Tibial nerve (tissue), 4 donors: ENCODE measurements around the gene SCN8A. TPM values are rescaled to one million over a fixed set of nuclear protein-coding genes. Genes with fewer than 3 reads are reported as not detected.

Experiments
- DNase-seq, 2 donors: peaks; one replicate each; pipeline ENCODE4 v3.0.0-alpha.2; 2019; ENCODE audit warnings: low spot score in 2 of 2
- H3K27ac ChIP-seq, 4 donors: fragments of 200-600 bp; sonication (generic) in 3 of 4; one replicate each; pipeline ENCODE4 v1.5.1; 2017 to 2019; ENCODE audit warnings: mild to moderate bottlenecking in 1 of 4
- H3K27me3 ChIP-seq, 2 donors: fragments of 200-600 bp; sonication (generic) in 1 of 2; one replicate each; pipeline versions ENCODE4 v1.5.1 to v1.6.0; 2017 to 2019
- H3K36me3 ChIP-seq, 3 donors: fragments of 200-600 bp; sonication (generic); one replicate each; pipeline ENCODE4 v1.5.1; 2018 to 2019
- H3K4me1 ChIP-seq, 4 donors: fragments of 200-600 bp; sonication (generic) in 3 of 4; one replicate each; pipeline ENCODE4 v1.5.1; 2017 to 2019
- H3K4me3 ChIP-seq, 4 donors: fragments of 200-600 bp; sonication (generic) in 3 of 4; one replicate each; pipeline ENCODE4 v1.5.1; 2017 to 2019; ENCODE audit warnings: mild to moderate bottlenecking in 1 of 4, moderate library complexity in 1 of 4
- H3K9me3 ChIP-seq, 4 donors: fragments of 200-600 bp; sonication (generic) in 3 of 4; one replicate each; pipeline ENCODE4 v1.5.1; 2017 to 2019
- CTCF ChIP-seq, 5 experiments: fragments of 200-600 bp in 3 of 5; fragments of 450-650 bp in 2 of 5; sonication (generic) in 3 of 5; IDR thresholded peaks; one replicate each; pipeline ENCODE4 v1.5.1; 2016 to 2019; ENCODE audit warnings: antibody characterized with exemption in 5 of 5, mild to moderate bottlenecking in 3 of 5, moderate library complexity in 2 of 5
- EP300 ChIP-seq, 2 donors: sonication (generic); formaldehyde crosslinking; IDR thresholded peaks; one replicate each; pipeline ENCODE4 v1.6.1; 2017; ENCODE audit warnings: antibody characterized with exemption in 2 of 2, mild to moderate bottlenecking in 1 of 2
- POLR2A ChIP-seq, 2 donors: fragments of 450-650 bp; IDR thresholded peaks; one replicate each; pipeline ENCODE4 v1.6.1; 2017; ENCODE audit warnings: antibody characterized with exemption in 2 of 2, mild to moderate bottlenecking in 2 of 2, moderate library complexity in 2 of 2
- WGBS, 2 donors: methylation state at CpG; one replicate each; pipeline ENCODE4 v1.1.5; 2018; 5-methylcytosine and 5-hydroxymethylcytosine counted together
- total RNA-seq, 4 donors: library from RNA; depleted of rRNA; stranded (reverse); fragments of >200 nt; gene quantifications; one replicate each; pipeline ENCODE4 v1.1.0, GENCODE V29; 2016

SCN8A gene
- total RNA-seq, 4 donors from 2014 or later: 0.21 to 3.3 (median 0.50) TPM

DNA sequence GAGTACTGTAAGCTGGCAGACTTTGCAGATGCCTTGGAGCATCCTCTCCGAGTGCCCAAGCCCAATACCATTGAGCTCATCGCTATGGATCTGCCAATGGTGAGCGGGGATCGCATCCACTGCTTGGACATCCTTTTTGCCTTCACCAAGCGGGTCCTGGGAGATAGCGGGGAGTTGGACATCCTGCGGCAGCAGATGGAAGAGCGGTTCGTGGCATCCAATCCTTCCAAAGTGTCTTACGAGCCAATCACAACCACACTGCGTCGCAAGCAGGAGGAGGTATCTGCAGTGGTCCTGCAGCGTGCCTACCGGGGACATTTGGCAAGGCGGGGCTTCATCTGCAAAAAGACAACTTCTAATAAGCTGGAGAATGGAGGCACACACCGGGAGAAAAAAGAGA, 215.9 kb downstream of the SCN8A start:
- H3K4me3 ChIP-seq: no peak overlapping the region
- no peak overlapping the region for H3K27ac ChIP-seq
- peaks cover 0 to 5% (median 0%) of the 10 kb centered on the region in 4 donors for H3K4me1 ChIP-seq
- no peaks in the 10 kb centered on the region for H3K36me3 ChIP-seq
- H3K9me3 ChIP-seq: no peaks in the 10 kb centered on the region
- TF ChIP-seq EP300 (IDR thresholded peaks at IDR 0.05) (no peak), POLR2A (IDR thresholded peaks at IDR 0.05) (no peak), CTCF (IDR thresholded peaks at IDR 0.05) (no peak)
- WGBS, 2 donors: 93 to 95% methylated on average over 16 of the region's 16 CpGs
- no peak for DNase-seq
- no peaks in the 10 kb centered on the region for H3K27me3 ChIP-seq

DNA sequence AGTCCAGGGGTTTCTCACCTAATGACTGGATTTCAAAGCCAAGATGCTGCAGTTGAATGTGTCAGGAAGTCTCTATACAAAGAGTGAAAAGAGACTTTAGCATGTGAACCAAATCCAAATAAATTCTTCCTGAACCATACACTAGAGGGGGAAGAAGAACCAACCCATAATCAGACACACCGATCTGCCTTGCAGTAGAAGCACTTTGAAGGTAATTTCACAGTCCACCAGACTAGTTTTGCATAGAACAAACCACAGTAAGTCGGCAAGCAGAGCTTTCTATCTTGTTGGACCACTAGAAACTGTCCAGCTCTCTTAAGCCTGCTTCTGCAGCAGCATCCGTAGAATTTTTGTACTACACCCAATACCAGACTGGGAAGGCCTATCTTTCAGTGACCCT, 218.2 kb downstream of the SCN8A start:
- Histone ChIP-seq H3K36me3 (no peaks in the 10 kb centered on the region), H3K4me3 (no peak overlapping the region), H3K27me3 (no peaks in the 10 kb centered on the region), H3K9me3 (no peaks in the 10 kb centered on the region), H3K27ac (no peak overlapping the region), H3K4me1 (peaks cover 0 to 11% (median 0%) of the 10 kb centered on the region in 4 donors)
- WGBS, 2 donors: 70 to 72% methylated on average over 3 of the region's 3 CpGs
- TF ChIP-seq CTCF (IDR thresholded peaks at IDR 0.05) (no peak), POLR2A (IDR thresholded peaks at IDR 0.05) (no peak), EP300 (IDR thresholded peaks at IDR 0.05) (no peak)
- DNase-seq: no peak

DNA sequence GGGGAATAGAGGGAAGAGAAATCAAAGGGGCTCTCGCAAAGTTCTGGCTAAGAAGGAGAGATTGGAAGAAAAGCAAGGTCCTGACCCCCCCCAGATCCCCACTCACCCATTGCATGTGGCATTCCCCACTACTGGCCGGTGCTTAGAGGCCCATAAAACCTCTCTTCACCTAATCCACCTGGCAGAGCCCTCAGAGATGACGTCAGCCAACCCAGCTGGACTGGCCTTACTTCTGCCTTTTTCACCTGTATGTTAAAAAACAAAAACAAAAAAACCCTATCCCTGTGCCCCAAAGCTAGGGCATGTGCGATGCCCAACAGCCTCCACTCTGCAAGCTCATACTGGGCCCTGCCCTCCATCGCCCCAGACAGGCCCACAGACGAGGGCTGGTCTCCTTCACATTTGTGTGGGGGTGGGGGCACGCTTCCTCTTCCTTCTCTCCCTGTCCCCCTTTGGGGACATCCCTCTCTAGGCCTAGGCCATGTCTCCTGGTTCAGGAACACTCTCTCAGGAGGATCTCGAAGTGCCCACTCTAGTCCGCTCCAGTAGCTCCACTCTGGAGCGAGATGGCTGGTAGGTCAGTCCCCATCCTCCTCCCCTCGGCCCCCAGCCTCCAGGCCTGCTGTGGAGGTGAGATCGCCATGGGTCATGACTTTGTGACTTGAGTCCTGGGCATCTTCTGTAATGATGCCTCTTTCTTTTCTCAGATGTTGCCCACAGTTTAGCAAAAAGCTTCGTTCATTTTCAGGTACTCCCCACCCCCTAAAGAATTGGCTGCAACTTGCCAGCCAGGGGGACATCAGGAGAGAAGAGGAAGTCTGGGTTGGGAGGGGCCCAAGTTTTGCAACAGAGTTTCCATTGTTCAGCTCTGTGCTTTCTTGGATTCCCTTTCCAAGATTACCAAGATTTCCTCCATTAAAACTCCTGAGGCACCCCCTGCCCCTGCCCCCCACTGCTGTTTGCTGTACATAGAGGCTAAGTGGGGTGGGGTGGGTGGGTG, 220.5 kb downstream of the SCN8A start:
- no peaks in the 10 kb centered on the region for H3K36me3 ChIP-seq
- 61 to 63% methylated on average over 13 of the region's 13 CpGs for WGBS, 2 donors
- no peaks in the 10 kb centered on the region for H3K27me3 ChIP-seq

DNA sequence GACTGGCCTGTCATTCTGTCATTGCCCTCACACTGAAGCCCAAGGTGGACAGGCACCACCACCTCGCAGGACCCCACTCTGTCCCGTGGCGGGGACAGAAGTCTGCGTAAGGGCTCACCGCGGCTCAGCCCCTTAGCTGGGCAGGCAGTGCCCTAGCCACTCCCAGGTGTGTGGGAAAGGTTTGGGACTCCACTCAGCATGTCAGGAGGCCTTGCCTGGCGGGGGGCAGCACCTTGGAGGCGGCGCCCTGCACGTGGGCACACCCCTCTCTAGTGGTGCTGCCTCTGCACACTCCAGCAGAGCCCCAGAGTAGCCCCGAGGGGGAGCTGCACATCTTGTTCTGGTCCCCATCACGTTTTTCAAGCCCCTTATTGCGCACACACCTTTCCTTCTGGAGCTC, 221.8 kb downstream of the SCN8A start:
- no peak overlapping the region for H3K4me3 ChIP-seq
- no peaks in the 10 kb centered on the region for H3K36me3 ChIP-seq
- WGBS, 2 donors: 85 to 88% methylated on average over 9 to 13 of the region's 13 CpGs
- no peaks in the 10 kb centered on the region for H3K27me3 ChIP-seq
- no peaks in the 10 kb centered on the region for H3K9me3 ChIP-seq
- TF ChIP-seq CTCF (IDR thresholded peaks at IDR 0.05) (no peak), POLR2A (IDR thresholded peaks at IDR 0.05) (no peak), EP300 (IDR thresholded peaks at IDR 0.05) (no peak)
- DNase-seq: no peak
- peaks cover 0 to 18% (median 3%) of the 10 kb centered on the region in 4 donors for H3K4me1 ChIP-seq
- H3K27ac ChIP-seq: no peak overlapping the region

More for the DNA sequence above, 220.5 kb downstream of the SCN8A start:
- Histone ChIP-seq H3K4me1 (peaks cover 0 to 18% (median 3%) of the 10 kb centered on the region in 4 donors), H3K4me3 (no peak overlapping the region), H3K9me3 (no peaks in the 10 kb centered on the region), H3K27ac (no peak overlapping the region)
- DNase-seq: no peak
- no peak for TF ChIP-seq POLR2A (IDR thresholded peaks at IDR 0.05)
- no peak for TF ChIP-seq CTCF (IDR thresholded peaks at IDR 0.05)
- TF ChIP-seq EP300 (IDR thresholded peaks at IDR 0.05): no peak

DNA sequence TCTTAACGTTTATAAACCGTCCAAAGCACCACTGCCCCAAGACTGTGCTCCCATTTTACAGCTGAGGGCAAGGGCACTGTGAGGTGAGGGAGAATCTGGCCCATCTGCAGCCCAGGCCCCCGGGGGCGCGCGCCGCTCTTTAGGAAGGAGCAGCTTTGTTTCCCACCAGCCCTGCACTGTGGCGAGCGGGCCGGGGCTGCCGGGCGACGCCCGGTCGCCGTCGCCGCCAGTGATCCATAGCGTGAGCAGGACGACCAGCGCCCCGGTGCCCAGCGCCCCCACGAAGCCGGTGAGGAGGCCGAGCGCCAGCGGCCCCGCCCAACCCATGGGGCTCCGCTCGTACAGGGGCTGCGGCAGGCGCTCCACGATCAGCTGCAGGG, 222.9 kb downstream of the SCN8A start:
- H3K9me3 ChIP-seq: no peaks in the 10 kb centered on the region
- TF ChIP-seq CTCF (IDR thresholded peaks at IDR 0.05): no peak
- no peak for TF ChIP-seq EP300 (IDR thresholded peaks at IDR 0.05)
- TF ChIP-seq POLR2A (IDR thresholded peaks at IDR 0.05): no peak
- H3K4me3 ChIP-seq: peak overlapping the region in 3 of 4 donors; percentile 56 to 73 (median 67)
- H3K27ac ChIP-seq: peak overlapping the region in 2 of 4 donors; percentile 33 to 94
- peaks cover 0 to 23% (median 3%) of the 10 kb centered on the region in 4 donors for H3K4me1 ChIP-seq
- no peaks in the 10 kb centered on the region for H3K36me3 ChIP-seq
- H3K27me3 ChIP-seq: no peaks in the 10 kb centered on the region
- no peak for DNase-seq
- WGBS, 2 donors: 7 to 40% methylated on average over 7 to 31 of the region's 34 CpGs
